HG03135 (cell line): ENCODE results near the gene MRPS6.

Experiments used
- ATAC-seq: cut with Tn5 transposase; IDR thresholded peaks from one replicate; pipeline ENCODE4 v1.9.1; 2021; ENCODE audit warnings: mild to moderate bottlenecking, moderate library complexity; ENCODE audit not compliant: unreplicated experiment

Gene MRPS6

GRCh38 chr21:34065027-34065426 is 8.4 kb upstream of the MRPS6 start:
- no peak for ATAC-seq

- no peak for ATAC-seq
These were observed 1.7 kb upstream of the MRPS6 start for GRCh38 chr21:34071683-34072082.

DNA sequence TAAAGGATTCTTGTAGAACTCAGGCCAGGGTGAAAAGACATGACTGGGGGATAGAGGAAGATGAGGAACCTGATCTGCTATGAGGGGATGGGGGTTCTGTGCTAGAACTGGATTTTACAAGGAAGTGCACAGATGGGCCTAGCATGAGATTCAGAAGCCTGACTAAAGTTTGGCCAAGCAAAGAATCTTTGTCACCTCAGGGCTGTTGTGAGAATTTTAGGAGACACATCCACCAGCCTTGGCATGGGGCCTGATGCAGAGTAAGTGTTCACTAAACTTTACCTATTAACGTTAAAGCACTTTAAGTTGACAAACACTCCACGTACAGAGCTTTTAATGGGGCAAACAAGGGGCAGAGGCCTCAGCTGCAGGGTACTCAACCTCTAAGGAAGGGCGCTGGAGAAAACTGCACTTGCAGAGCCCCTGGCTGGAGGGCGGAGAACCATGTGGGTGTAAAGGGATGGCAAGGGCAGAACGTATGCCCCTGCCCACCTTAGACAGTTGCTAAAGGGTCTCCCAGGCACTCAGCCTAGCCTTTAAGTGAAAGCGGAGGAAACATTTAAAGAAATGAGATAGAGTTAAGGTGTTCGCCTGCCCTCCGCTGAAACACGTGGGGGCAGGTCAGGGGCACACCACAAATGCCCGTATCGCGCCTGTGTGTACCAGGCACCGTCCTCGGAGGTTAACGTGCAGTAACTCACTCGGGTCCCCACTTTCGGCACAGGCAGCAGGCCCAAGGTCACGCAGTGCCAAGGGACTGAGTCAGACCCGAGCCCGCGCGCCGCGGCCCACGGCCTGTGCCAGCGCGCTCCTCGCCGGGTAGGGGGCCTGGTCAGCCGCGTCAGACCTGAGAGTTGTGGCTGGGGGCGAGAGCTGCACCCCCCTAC is 990 bp upstream of the MRPS6 start:
- ATAC-seq = no peak

- peak; percentile 33 for ATAC-seq
These were observed 438 bp downstream of the MRPS6 start for GRCh38 chr21:34073749-34074282.

DNA sequence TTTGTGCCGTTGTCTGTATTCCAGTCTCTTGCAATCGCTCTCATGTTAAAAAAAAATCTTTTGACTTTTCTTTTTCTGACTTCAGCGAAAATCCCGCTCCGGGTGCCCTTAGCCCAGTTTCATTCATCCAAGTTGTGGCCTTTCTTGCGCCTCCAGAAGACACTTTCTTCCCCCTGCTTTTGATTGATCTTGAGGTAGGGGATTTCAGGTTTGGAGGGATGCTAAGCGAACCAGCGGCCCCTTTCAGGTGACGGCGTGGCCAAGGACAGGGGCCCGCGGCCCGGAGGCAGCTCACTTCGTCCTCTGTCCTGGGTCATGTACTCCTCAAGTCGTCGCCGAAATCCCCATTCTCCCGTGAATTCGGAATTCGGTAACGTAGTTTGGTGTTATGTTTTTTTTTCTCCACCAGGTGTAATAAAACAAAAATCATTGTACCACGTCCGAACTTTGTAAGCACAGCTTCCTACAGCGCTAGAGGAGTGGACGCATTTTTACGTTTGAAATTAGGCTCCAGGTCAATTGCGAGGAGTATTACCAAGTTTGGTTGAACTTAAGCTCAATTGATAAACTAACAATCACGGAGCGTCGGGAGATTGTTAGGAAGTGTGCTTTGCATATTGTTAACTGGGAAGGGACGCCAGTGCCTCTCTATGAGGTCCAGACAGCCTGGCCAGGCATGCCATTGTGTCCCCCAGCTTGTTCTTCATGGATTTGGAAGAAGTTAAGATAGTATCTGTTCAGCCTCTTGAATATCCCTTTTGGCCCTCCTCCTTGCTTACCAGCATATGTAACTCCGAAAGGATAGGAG is 1.1 kb downstream of the MRPS6 start:
- ATAC-seq = no peak

- ATAC-seq = no peak
These were observed 1.7 kb downstream of the MRPS6 start for GRCh38 chr21:34075091-34075425.

- no peak for ATAC-seq
These were observed 2.6 kb downstream of the MRPS6 start for GRCh38 chr21:34075760-34076660.

GRCh38 chr21:34076835-34077234 is 3.5 kb downstream of the MRPS6 start:
- ATAC-seq = no peak

GRCh38 chr21:34077888-34078287 is 4.5 kb downstream of the MRPS6 start:
- ATAC-seq = no peak

GRCh38 chr21:34078915-34079314 is 5.5 kb downstream of the MRPS6 start:
- no peak for ATAC-seq

- ATAC-seq = no peak
These were observed 7.3 kb downstream of the MRPS6 start for GRCh38 chr21:34080710-34081109.

- ATAC-seq = no peak
These were observed 9.4 kb downstream of the MRPS6 start for GRCh38 chr21:34082769-34083168.

GRCh38 chr21:34083357-34083756 is 10.0 kb downstream of the MRPS6 start:
- ATAC-seq = no peak

DNA sequence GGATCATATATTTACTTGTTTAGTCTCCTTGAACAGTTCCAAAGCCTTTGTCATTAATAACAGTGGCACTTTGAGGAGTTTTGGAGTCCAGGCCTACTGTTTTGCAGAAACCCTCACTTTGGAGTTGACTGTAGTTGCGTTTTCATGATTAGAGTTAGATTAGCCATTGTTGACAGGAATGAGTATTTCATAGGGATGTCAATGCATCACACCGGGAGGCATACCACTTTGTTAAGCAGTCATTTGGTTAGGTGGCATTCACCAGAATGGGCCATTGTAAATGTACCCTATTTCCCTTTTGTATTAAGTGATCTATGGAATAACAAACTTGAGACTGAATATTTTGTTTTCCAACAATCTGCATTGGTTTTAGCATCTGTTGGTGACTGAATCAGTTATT is 11.8 kb downstream of the MRPS6 start:
- ATAC-seq = no peak

- ATAC-seq = no peak
These were observed 13.5 kb downstream of the MRPS6 start for GRCh38 chr21:34086887-34087306.

DNA sequence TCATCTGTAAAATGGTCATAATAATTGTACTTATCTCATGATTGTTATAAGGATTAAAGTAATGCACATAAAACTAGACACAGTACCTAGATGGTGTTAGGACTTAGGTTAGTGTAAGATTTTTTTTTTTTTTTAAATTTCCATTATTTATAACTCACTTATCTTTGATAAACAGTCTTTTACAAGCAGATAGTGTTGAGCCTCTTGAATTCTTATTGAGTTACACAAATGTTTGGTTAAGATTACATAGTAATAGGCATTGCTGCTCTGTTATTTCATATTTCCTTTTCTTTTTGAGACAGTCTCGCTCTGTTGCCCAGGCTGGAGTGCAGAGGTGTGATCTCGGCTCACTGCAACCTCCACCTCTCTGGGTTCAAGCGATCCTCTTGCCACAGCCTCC is 15.4 kb downstream of the MRPS6 start:
- no peak for ATAC-seq

GRCh38 chr21:34091032-34091431 is 17.7 kb downstream of the MRPS6 start:
- ATAC-seq = no peak

DNA sequence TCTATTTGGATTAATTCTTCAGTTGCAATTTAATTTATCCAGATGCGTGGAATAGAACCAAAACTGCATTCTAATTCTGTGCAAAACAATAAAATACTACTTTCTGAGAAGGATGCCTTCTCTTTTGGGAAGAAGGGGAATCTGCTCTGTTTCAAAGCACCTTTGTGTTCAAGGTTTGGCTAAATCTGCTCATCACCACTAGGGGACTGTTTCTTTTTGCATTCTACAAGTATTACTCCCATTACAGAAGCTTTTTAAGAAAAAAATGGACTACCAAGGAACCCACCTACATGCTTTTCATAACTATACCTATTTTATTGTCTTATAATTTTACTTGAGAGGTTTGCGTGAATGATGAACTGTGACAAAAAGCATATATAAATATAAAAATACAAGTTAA is 18.2 kb downstream of the MRPS6 start:
- ATAC-seq = no peak

DNA sequence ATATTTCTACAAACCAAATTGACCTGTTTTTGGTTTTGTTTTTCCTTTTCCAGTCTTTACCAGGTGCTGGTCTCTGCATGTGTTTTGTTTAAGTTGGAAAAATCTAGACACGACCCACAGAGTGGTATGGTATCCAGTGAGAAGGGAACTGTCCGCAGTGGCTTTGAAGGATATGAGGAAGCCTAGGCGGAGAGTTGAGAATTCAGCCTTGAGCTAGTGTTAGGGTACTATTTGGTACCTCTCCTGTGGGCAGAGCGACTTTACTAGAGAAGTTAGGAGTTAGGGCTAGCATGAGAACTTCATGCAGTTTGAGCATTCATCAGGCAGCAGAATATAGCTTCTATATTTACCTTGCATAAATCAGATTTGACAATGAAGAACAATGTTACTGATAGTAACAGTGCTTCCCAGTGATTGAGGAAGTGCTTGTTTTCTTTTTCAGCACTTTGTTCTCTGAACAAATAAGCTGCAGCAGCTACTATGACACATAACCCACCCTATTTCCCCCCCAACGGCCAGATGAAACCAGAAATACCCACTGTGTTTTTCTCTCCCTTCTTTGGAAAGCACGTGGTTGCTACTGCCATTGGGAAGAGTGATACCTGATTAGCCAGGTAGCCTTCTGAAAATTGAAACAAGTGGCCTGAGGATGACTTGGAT is 19.0 kb downstream of the MRPS6 start:
- ATAC-seq = no peak

GRCh38 chr21:34093083-34093482 is 19.7 kb downstream of the MRPS6 start:
- no peak for ATAC-seq
